IMR-90 (cell line): ENCODE results near the gene OSBPL9. TPM values are rescaled to one million over a fixed set of nuclear protein-coding genes. Genes with fewer than 3 reads are reported as not detected.

ENCODE experiments used
- ATAC-seq: fragments of 200-7000 bp; cut with Tn5 transposase; 2 replicates; pipeline ENCODE4 v1.9.1; 2020; ENCODE audit warnings: low read depth, mild to moderate bottlenecking, moderate library complexity
- BruUV-seq: library from RNA; stranded (reverse); fragments of 400-500 nt; replicated peaks from 2 replicates; lab custom pipeline; 2021; lab: Mats Ljungman, UMichigan
- CTCF ChIA-PET: fragments of 300-600 bp; formaldehyde crosslinking; extraction: SDS; loops from one replicate; lab custom pipeline; 2021; ENCODE audit warnings: antibody characterized with exemption; lab: Yijun Ruan, JAX
- POLR2A ChIA-PET: fragments of 300-600 bp; sonication (Branson Sonifier 250); formaldehyde crosslinking; loops from one replicate; lab custom pipeline; 2022; ENCODE audit warnings: antibody characterized with exemption; ENCODE audit not compliant: unreplicated experiment; lab: Charles Lee
- DNase-seq: peaks from one replicate; pipeline ENCODE4 v3.0.0; 2013
- H2AFZ ChIP-seq: replicated peaks from 2 replicates; pipeline ENCODE3; 2013; ENCODE audit warnings: low read length, mild to moderate bottlenecking; ENCODE audit not compliant: poor library complexity
- H2AK5ac ChIP-seq: 2 replicates; pipeline ENCODE4 v1.6.1; 2013; ENCODE audit warnings: low read depth, low read length, inconsistent platforms
- H2AK9ac ChIP-seq: replicated peaks from 2 replicates; pipeline ENCODE3; 2013; ENCODE audit warnings: mild to moderate bottlenecking, low read depth, low read length, moderate library complexity; ENCODE audit not compliant: poor library complexity
- H2BK120ac ChIP-seq: 2 replicates; pipeline ENCODE4 v1.6.1; 2013; ENCODE audit warnings: low read depth, low read length, inconsistent platforms
- H2BK15ac ChIP-seq: 3 replicates; pipeline ENCODE4 v1.6.1; 2013; ENCODE audit warnings: low read depth, low read length, inconsistent platforms
- H2BK20ac ChIP-seq: 2 replicates; pipeline ENCODE4 v1.6.1; 2013; ENCODE audit warnings: low read depth, mild to moderate bottlenecking, inconsistent platforms, low read length, moderate library complexity
- H2BK5ac ChIP-seq: 2 replicates; pipeline ENCODE4 v1.6.1; 2013; ENCODE audit warnings: mild to moderate bottlenecking, low read depth, low read length, inconsistent platforms; ENCODE audit not compliant: poor library complexity, severe bottlenecking
- H3K14ac ChIP-seq: replicated peaks from 2 replicates; pipeline ENCODE4 v1.6.1; 2013; ENCODE audit warnings: low read depth, low read length, inconsistent platforms
- H3K18ac ChIP-seq: 2 replicates; pipeline ENCODE4 v1.6.1; 2013; ENCODE audit warnings: low read depth, low read length, control low read depth
- H3K23ac ChIP-seq: 2 replicates; pipeline ENCODE4 v1.6.1; 2013; ENCODE audit warnings: low read depth, low read length, inconsistent platforms
- H3K27ac ChIP-seq: 2 replicates; pipeline ENCODE4 v1.5.1; 2013; ENCODE audit warnings: mild to moderate bottlenecking, control low read depth, low read length; ENCODE audit not compliant: insufficient read depth
- H3K27me3 ChIP-seq: 2 replicates; pipeline ENCODE4 v1.6.1; 2013; ENCODE audit warnings: low read length; ENCODE audit not compliant: control insufficient read depth, insufficient read depth
- H3K36me3 ChIP-seq: 2 replicates; pipeline ENCODE4 v1.6.1; 2013; ENCODE audit warnings: low read length, mixed read lengths; ENCODE audit not compliant: control insufficient read depth, insufficient read depth
- H3K4ac ChIP-seq: 2 replicates; pipeline ENCODE4 v1.6.1; 2013; ENCODE audit warnings: low read depth, low read length, inconsistent platforms
- H3K4me1 ChIP-seq: 2 replicates; pipeline ENCODE4 v1.6.1; 2013; ENCODE audit warnings: low read length, mixed read lengths; ENCODE audit not compliant: control insufficient read depth, insufficient read depth
- H3K4me2 ChIP-seq: 2 replicates; pipeline ENCODE4 v1.6.1; 2013; ENCODE audit warnings: low read depth, mild to moderate bottlenecking, control low read depth, low read length, moderate library complexity
- H3K4me3 ChIP-seq: 2 replicates; pipeline ENCODE4 v1.5.1; 2013; ENCODE audit warnings: low read depth, mild to moderate bottlenecking, control low read depth, low read length, moderate library complexity; ENCODE audit not compliant: insufficient read depth
- H3K56ac ChIP-seq: 2 replicates; pipeline ENCODE4 v1.6.1; 2013; ENCODE audit warnings: low read length, inconsistent platforms; ENCODE audit not compliant: insufficient read depth; ENCODE audit errors: extremely low read depth
- H3K79me1 ChIP-seq, 2 experiments: 2 replicates each; pipeline ENCODE4 v1.6.1; 2013; ENCODE audit warnings: low read length in 2 of 2, inconsistent platforms in 1 of 2, low read depth in 1 of 2
- H3K9ac ChIP-seq: 2 replicates; pipeline ENCODE4 v1.6.1; 2013; ENCODE audit warnings: low read depth, low read length, control low read depth
- H3K9me1 ChIP-seq: 2 replicates; pipeline ENCODE4 v1.6.1; 2013; ENCODE audit warnings: low read length, inconsistent platforms; ENCODE audit not compliant: insufficient read depth
- H3K9me3 ChIP-seq: 2 replicates; pipeline ENCODE4 v1.6.1; 2013; ENCODE audit warnings: low read length; ENCODE audit not compliant: control insufficient read depth, insufficient read depth
- H4K20me1 ChIP-seq: 2 replicates; pipeline ENCODE4 v1.6.1; 2013; ENCODE audit warnings: low read length, inconsistent platforms; ENCODE audit not compliant: insufficient read depth
- H4K5ac ChIP-seq: 2 replicates; pipeline ENCODE4 v1.6.1; 2013; ENCODE audit warnings: mild to moderate bottlenecking, low read depth, low read length, control low read depth
- H4K8ac ChIP-seq, 2 experiments: 2 replicates each; pipeline ENCODE4 v1.6.1; 2013; ENCODE audit warnings: low read depth in 2 of 2, low read length in 2 of 2, control low read depth in 1 of 2, inconsistent platforms in 1 of 2
- H4K91ac ChIP-seq: 2 replicates; pipeline ENCODE4 v1.6.1; 2013; ENCODE audit warnings: low read depth, low read length, inconsistent platforms; ENCODE audit not compliant: insufficient read depth
- CEBPB ChIP-seq: IDR thresholded peaks from 2 replicates; pipeline ENCODE4 v1.6.1; 2012; ENCODE audit warnings: low read depth, low read length, improper control_type of control experiment
- CHD1 ChIP-seq: IDR thresholded peaks from 2 replicates; pipeline ENCODE4 v1.6.1; 2012; ENCODE audit warnings: low read depth, low read length, improper control_type of control experiment
- RCOR1 ChIP-seq: IDR thresholded peaks from 2 replicates; pipeline ENCODE4 v1.6.1; 2012; ENCODE audit warnings: mild to moderate bottlenecking, low read length, improper control_type of control experiment; ENCODE audit not compliant: insufficient replicate concordance
- RFX5 ChIP-seq: IDR thresholded peaks from 2 replicates; pipeline ENCODE4 v1.8.0; 2012; ENCODE audit warnings: low read depth, mild to moderate bottlenecking, low read length, moderate library complexity
- WGBS, 2 experiments: methylation state at CpG; one replicate each; pipeline versions ENCODE4 v1.1.5 to v1.1.7; 2013; ENCODE audit warnings: missing lambda C conversion rate in 2 of 2; ENCODE audit not compliant: insufficient read length in 1 of 2; ENCODE audit errors: extremely low coverage in 2 of 2; 5-methylcytosine and 5-hydroxymethylcytosine counted together
- dilution Hi-C: fragments of 300-500 bp; cut with HindIII; formaldehyde crosslinking; loops from one replicate; pipeline ENCODE4 v1.14.3; 2018; ENCODE audit warnings: low sequenced_read_pairs; ENCODE audit not compliant: unreplicated experiment
- in situ Hi-C: fragments of 300-500 bp; cut with MboI; formaldehyde crosslinking; loops from 3 replicates; pipeline ENCODE4 v1.14.3; 2019; ENCODE audit warnings: low sequenced_read_pairs, inconsistent platforms, mixed read lengths
- intact Hi-C: fragments of 100-400 bp; cut with micrococcal nuclease; formaldehyde crosslinking; loops from 2 replicates; pipeline ENCODE4 v1.10.0; 2022
- polyA plus RNA-seq, 3 experiments: library from polyadenylated mRNA; depleted of rRNA; stranded (reverse); fragments of >200 nt; gene quantifications; 2 replicates each; pipeline ENCODE4 v1.2.3, GENCODE V29; 2012; ENCODE audit warnings: low replicate concordance in 1 of 3
- total RNA-seq: library from RNA; depleted of rRNA; stranded (reverse); fragments of >200 nt; gene quantifications from 2 replicates; pipeline ENCODE4 v1.2.3, GENCODE V29; 2012

Gene OSBPL9
- total and polyA plus RNA-seq, 2 of the 4 experiments (the other 2 are of a cell fraction): 51.4 to 127 TPM

DNA sequence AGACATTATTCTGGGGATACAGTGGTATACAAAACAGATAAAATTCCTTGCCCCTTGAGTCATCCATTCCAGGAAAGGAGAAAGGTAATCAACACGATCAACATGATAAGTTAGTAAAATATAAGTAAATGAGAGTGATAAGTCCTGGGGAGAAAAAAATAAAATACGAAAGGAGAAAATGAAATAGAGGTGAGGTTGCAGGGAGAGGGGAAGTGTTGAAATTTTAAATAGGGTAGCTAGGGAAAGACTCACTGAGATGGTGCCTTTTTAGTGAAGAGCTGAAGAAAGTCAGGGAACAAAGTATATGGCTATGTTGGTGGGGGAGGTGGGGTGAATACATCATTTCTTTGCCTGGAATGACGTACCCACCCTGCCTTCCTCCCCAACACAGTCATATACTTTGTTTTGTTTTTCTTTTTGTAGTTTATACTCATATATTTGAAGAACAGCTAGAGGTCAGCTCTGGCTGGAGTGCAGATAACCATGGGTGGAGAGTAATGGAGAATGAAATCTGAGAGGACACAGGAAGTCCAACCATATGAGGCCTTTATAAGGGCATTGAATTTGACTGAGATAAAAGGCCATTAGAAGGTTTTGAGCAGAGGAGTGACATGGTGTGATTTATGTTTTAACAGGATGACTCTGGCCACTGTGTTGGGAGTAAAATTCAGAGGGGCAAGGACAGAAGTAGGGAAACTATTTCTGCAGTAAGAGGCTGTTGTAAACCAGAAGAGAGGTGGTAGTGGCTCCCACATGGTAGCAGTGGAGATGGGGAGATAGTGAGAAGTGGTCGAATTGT is 54.8 kb downstream of the OSBPL9 start (continued):
- TF ChIP-seq RFX5 (no peak), RCOR1 (no peak)

DNA sequence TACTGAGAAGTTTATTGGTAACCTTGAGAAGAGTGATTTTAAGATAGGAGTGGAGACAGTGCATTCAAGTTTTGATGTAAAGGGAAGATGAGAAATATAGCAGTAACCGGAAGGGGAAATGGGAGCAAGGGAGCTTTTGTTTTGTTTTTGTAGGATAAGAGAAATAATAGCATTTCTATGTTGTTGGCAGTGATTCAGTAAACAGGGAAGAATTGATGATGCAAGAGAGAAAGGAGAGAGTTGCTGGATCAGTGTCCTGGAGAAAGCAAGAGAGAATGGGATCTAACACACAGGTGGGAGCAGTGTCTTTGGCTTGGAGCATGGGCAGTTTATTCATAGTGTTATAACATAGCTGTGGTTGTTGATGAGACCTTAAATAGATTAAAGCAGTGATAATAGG is 56.4 kb downstream of the OSBPL9 start:
- H3K9me1 ChIP-seq: peaks cover 13% of the 10 kb centered on the region
- no peak overlapping the region for H3K56ac ChIP-seq
- no peak overlapping the region for H4K5ac ChIP-seq
- no TSS peak for BruUV-seq
- WGBS, 2 experiments: 83 to 100% methylated on average over 1 of the region's 1 CpG
- ChIA-PET CTCF (no interaction called here), POLR2A (no interaction called here)
- intact Hi-C loops: no loop called here
- no peak for TF ChIP-seq CHD1
- no peak for TF ChIP-seq RCOR1
- peak; percentile 60 for TF ChIP-seq CEBPB
- H3K23ac ChIP-seq: peak overlapping the region; percentile 41; the same call in 1 of the 2 replicates
- 0 out of 2 replicates have a peak overlapping the region, but pooled peaks have one; percentile 61 for H2AK5ac ChIP-seq
- no peak overlapping the region for H3K4me2 ChIP-seq
- H3K36me3 ChIP-seq: no peaks in the 10 kb centered on the region
- H3K9me3 ChIP-seq: no peaks in the 10 kb centered on the region
- H4K91ac ChIP-seq: peak overlapping the region; percentile 15; the same call in 1 of the 2 replicates
- H2BK120ac ChIP-seq: peak overlapping the region; percentile 30; the same call in 1 of the 2 replicates
- no peak overlapping the region for H3K27ac ChIP-seq
- no peak overlapping the region for H3K9ac ChIP-seq
- 0 out of 3 replicates have a peak overlapping the region, but pooled peaks have one; percentile 59 for H2BK15ac ChIP-seq
- peaks cover 16% of the 10 kb centered on the region for H3K4me1 ChIP-seq
- H3K27me3 ChIP-seq: no peaks in the 10 kb centered on the region
- peaks cover 41 to 62% of the 10 kb centered on the region in 2 experiments for H3K79me1 ChIP-seq
- H3K14ac ChIP-seq: 0 out of 2 replicates have a peak overlapping the region, but pooled peaks have one; percentile 13
- ATAC-seq: no peak
- H3K4ac ChIP-seq: peak overlapping the region; percentile 41; the same call in 1 of the 2 replicates
- H3K18ac ChIP-seq: no peak overlapping the region
- no peak overlapping the region for H2AK9ac ChIP-seq
- no peaks in the 10 kb centered on the region; the same call in 1 of the 2 replicates for H4K20me1 ChIP-seq
- in situ Hi-C loops: no loop called here
- DNase-seq: no peak
- H2AFZ ChIP-seq: no peak overlapping the region
- no peak overlapping the region for H3K4me3 ChIP-seq
- no peak overlapping the region for H2BK5ac ChIP-seq
- H4K8ac ChIP-seq: peak overlapping the region in 1 of 2 experiments; percentile 46; a peak in 2 of 4 replicates
- 0 out of 2 replicates have a peak overlapping the region, but pooled peaks have one; percentile 41 for H2BK20ac ChIP-seq
- dilution Hi-C loops: no loop called here
